ENCODE results near the gene ZNF423.

DNA sequence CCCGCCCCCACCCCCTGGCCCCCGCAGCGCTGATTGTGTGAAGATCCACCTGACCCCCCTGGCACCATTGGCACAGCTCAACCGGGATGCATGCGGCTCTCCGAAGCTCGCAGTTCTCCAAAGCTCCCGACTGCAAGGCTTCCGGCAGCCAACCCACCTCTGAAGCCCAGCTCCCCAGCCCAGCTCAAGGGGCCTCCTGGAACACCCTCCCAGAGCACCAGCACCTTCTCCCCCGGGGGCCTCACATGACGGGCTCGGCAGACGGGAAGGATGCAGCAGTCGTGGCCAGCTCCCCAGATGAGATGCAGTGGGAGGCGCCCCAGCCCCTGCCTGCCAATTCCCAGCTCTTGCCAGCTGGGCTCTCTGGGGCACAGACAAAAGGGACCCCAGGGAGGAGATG, 215.3 kb downstream of the ZNF423 start:
- TF ChIP-seq, protein P1, sequence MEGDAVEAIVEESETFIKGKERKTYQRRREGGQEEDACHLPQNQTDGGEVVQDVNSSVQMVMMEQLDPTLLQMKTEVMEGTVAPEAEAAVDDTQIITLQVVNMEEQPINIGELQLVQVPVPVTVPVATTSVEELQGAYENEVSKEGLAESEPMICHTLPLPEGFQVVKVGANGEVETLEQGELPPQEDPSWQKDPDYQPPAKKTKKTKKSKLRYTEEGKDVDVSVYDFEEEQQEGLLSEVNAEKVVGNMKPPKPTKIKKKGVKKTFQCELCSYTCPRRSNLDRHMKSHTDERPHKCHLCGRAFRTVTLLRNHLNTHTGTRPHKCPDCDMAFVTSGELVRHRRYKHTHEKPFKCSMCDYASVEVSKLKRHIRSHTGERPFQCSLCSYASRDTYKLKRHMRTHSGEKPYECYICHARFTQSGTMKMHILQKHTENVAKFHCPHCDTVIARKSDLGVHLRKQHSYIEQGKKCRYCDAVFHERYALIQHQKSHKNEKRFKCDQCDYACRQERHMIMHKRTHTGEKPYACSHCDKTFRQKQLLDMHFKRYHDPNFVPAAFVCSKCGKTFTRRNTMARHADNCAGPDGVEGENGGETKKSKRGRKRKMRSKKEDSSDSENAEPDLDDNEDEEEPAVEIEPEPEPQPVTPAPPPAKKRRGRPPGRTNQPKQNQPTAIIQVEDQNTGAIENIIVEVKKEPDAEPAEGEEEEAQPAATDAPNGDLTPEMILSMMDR (IDR thresholded peaks at IDR 0.05) = no peak
- no peak for TF ChIP-seq POLR2A (IDR thresholded peaks at IDR 0.05)
